NCI-H2107 treated with DMSO at 0.1 percent for 48 hours (cell line): ENCODE results near the gene GRID2IP.
A peak's percentile ranks its signal among the peaks of the same experiment; 100 is the strongest.
"Not testable (repeated sequence)": the region's sequence is repeated elsewhere in the genome, so short reads cannot be mapped to it uniquely, and the experiment has no call there.

Experiments used
- DNase-seq: peaks from one replicate; lab custom pipeline; 2025; ENCODE audit not compliant: unreplicated experiment; lab: John Stamatoyannopoulos, UW

Gene GRID2IP

GRCh38 chr7:6551016-6551511, at the start of gene GRID2IP:
Gene GRID2IP, minus strand, starts transcription at chr7:6551461. Its CDS starts 25 bp downstream, at chr7:6551436.
- no peak for DNase-seq

- no peak for DNase-seq
Observed at GRCh38 chr7:6600093-6600492, 48.8 kb upstream of the GRID2IP start.

DNA sequence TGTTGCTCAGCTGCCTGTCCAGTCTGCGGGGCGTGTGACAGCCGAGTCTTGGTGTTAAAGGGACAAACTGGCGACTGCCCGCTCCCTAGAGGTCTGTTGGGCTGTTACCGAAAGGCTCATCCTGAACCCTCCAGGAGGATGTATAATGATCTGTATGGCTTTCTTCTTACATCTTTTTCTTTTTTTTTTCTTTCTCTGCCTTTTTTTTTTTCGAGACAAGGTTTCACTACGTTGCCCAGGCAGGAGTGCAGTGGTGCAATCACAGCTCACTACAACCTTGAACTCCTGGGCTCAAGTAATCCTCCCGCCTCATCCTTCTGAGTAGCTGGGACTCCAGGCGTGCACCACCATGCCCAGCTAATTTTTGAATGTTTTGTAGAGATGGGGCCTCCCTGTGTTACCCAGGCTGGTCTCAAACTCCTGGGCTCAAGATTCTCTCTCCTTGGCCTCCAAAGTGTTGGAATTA, 39.4 kb upstream of the GRID2IP start:
- DNase-seq, result peak; percentile 6

DNA sequence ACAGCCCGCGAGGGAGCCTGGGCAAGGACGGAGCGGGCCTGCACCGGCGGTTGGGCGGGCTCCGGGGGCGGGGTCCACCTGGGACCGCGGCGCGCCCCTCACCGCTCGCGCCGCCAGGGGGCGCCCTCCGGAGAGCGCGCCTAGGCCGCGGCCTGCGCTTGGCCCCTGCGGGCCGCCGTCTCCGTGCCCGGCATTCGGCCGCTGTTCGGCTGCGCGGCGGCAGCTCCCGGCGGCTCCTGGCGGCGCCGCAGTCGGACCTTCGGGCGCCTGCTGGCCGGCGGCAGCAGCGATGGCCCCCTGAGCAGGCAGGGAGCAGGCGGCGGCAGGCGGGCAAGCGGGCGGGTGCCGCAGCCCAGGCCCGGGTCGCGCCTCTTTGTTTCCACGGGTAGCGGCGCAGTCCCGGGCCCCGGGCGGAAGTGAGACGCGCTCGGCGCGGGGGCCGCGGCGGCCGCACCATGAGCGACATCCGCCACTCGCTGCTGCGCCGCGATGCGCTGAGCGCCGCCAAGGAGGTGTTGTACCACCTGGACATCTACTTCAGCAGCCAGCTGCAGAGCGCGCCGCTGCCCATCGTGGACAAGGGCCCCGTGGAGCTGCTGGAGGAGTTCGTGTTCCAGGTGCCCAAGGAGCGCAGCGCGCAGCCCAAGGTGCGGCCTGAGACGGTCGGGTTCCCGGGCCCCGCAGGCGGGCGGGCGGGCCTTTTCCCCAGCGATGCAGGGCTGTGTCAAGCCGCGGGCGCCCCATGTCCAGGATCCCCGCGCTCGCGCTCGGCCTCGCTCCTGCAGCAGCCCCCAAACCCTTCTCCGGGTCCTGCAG, 38.8 kb upstream of the GRID2IP start, which contains the start of gene INTS15:
TSS of gene INTS15 (plus strand) at position 193 of the 816 bp plus-strand sequence. CDS start at position 456, 263 bp downstream.
- peak; percentile 27 for DNase-seq

DNA sequence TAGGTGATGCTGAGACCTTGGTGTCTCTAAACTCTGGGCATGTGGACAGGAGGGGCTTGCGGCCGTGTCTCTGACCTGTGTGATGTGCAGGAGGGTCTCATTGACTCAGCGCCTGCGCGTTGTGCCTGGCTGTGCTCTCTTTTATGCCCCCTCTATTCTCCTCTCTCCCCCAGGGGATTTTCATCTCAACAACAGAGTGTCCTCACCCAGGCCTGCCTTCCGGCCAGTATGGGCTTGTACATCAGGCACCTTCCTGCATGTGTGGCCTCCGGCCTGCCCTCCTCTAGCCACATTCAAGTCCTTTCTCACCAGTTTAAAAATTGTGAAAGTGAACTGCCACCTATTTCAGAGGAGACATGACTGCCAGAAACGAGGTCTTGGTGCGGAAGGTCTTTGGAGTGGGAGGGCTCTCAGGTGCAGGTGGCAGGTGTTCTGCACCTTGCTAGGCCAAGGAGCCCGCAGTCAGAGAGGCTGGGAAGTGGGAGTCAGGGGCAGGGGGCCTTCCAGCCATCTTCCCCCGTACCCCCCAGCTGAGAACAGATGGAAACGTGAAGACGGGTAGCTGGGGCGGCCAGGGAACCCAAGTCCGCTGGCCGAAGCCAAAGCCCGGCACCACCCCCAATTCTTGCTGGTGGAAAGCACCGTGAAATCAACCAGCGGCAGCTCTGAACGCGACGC, 38.0 kb upstream of the GRID2IP start:
- DNase-seq, result no peak

DNA sequence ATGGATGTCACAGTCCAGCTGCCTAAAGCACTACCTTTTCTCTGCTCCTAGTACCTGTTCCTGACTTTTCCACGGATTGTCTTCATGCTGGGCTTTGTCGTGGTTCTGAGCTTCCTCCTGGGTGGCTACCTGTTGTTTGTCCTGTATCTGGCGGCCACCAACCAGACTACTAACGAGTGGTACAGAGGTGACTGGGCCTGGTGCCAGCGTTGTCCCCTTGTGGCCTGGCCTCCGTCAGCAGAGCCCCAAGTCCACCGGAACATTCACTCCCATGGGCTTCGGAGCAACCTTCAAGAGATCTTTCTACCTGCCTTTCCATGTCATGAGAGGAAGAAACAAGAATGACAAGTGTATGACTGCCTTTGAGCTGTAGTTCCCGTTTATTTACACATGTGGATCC, 37.3 kb upstream of the GRID2IP start:
- no peak for DNase-seq

DNA sequence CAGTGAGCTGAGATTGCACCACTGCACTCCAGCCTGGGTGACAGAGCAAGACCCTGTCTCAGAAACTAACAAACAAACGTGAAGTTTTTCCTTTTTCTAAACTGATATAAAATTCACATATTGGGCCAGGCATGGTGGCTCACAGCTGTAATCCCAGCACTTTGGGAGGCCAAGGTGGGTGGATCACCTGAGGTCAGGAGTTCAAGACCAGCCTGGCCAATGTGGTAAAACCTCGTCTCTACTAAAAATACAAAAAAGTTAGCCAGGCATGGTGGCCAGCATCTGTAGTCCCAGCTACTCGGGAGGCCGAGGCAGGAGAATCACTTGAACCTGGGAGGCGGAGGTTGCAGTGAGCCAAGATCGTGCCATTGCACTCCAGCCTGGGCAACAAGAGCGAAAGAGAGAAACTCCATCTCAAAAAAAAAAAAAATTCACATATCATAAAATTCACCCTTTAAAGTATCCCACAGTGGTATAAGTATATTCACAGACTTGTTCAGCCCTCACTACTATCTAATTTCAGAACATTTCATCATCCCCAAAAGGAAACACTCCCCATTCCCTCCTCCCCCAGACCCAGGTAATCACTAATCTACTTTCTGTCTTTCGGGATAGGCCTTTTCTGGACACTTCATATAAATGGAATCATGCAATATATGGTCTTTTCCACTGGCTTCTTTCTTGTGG, 34.6 kb upstream of the GRID2IP start:
- DNase-seq, result not testable (repeated sequence)

DNA sequence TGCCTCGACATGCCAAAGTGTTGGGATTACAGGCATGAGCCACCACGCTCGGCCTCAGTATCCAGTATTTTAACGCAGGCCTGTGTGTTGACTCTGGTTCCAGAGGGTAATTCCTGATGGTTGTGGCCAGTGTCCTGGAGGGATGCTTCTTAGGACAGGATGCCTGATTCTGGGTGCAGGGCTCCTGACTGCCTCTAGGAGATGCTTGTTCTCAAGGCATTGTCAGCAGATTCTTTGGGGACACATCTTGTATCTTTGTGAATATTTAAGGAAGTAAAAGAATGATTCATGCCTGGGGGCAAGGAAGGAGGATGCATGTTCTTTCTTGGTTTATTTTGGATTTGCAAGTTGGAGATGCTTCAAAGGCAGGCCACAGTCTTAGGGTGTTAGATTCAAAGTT, 28.2 kb upstream of the GRID2IP start:
- DNase-seq, result no peak

- no peak for DNase-seq
Observed at GRCh38 chr7:6578114-6579084, 27.1 kb upstream of the GRID2IP start.

- DNase-seq, result peak; percentile 38
Observed at GRCh38 chr7:6577369-6578113, 26.3 kb upstream of the GRID2IP start, which contains the start of gene ZDHHC4. Gene ZDHHC4, plus strand, starts transcription at chr7:6577454. Its CDS starts 3,108 bp downstream, at chr7:6580562.

GRCh38 chr7:6576867-6577368, 25.7 kb upstream of the GRID2IP start:
- DNase-seq, result not testable (repeated sequence)

GRCh38 chr7:6576024-6576866, 25.0 kb upstream of the GRID2IP start:
- DNase-seq, result no peak

- DNase-seq, result no peak
Observed at GRCh38 chr7:6575281-6576023, 24.2 kb upstream of the GRID2IP start.

GRCh38 chr7:6571160-6571779, 20.0 kb upstream of the GRID2IP start:
- no peak for DNase-seq

- DNase-seq, result no peak
Observed at GRCh38 chr7:6567886-6568285, 16.6 kb upstream of the GRID2IP start.

GRCh38 chr7:6565655-6566054, 14.4 kb upstream of the GRID2IP start:
- no peak for DNase-seq
